GM12864 (cell line): ENCODE data around the gene STPG3.
A peak's percentile ranks its signal among the peaks of the same experiment; 100 is the strongest.
"Not testable (repeated sequence)": the region's sequence is repeated elsewhere in the genome, so short reads cannot be mapped to it uniquely, and the experiment has no call there.

Experiments
- DNase-seq: peaks from one replicate; pipeline ENCODE4 v3.0.0-alpha.2; 2011; ENCODE audit warnings: low read depth
- H3K4me3 ChIP-seq: 2 replicates; pipeline ENCODE4 v1.5.1; 2011; ENCODE audit warnings: mild to moderate bottlenecking, low read depth, low read length, control low read depth
- TF ChIP-seq, protein P1 (sequence below): IDR thresholded peaks from 2 replicates; pipeline ENCODE4 v1.5.1; 2011; ENCODE audit warnings: low read depth, mild to moderate bottlenecking, moderate library complexity, low read length, control low read depth, inconsistent platforms; ENCODE audit errors: missing control alignments

STPG3 gene

DNA sequence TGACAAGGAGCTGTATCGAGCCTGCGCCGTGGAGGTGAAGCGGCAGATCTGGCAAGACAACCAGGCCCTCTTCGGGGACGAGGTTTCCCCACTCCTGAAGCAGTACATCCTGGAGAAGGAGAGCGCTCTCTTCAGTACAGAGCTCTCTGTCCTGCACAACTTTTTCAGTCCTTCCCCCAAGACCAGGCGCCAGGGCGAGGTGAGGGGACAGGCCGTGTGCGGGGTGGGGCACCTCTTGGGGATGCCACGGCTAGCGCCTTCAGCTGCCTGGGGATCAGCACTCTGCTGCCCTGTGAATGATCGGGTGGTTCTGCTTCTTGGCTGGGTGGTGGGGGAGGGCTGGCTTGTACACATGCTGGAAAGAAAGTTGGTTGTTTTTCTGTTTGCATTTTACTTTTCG, 5.8 kb downstream of the STPG3 start:
- no peak overlapping the region for H3K4me3 ChIP-seq
- DNase-seq: no peak

DNA sequence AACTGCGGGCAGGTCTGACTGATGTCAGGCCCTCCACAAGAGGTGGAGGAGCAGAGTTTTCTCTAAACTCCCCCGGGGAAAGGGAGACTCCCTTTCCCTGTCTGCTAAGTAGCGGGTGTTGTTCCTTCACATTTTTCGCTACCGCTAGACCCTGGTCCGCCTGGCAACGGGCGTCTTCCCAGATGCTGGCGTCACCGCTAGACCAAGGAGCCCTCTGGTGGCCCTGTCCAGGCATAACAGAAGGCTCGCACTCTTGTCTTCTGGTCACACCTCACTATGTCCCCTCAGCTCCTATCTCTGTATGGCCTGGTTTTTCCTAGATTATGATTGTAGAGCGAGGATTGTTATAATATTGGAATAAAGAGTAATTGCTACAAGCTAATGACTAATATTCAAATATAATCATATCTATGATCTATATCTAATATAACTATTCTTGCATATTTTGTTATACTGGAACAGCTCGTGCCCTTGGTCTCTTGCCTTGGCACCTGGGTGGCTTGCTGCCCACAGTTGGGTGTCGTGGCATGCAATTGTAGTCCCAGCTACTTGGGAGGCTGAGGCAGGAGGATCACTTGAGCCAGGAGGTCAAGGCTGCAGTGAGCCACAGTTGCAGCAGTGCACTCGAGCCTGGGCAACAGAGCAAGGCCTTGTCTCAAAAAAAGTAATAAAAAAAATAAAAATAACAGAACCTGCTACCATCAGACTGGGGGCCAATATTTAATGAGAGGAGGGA, 11.3 kb downstream of the STPG3 start:
- H3K4me3 ChIP-seq, DNase-seq: not testable (repeated sequence)
- TF ChIP-seq, protein P1, sequence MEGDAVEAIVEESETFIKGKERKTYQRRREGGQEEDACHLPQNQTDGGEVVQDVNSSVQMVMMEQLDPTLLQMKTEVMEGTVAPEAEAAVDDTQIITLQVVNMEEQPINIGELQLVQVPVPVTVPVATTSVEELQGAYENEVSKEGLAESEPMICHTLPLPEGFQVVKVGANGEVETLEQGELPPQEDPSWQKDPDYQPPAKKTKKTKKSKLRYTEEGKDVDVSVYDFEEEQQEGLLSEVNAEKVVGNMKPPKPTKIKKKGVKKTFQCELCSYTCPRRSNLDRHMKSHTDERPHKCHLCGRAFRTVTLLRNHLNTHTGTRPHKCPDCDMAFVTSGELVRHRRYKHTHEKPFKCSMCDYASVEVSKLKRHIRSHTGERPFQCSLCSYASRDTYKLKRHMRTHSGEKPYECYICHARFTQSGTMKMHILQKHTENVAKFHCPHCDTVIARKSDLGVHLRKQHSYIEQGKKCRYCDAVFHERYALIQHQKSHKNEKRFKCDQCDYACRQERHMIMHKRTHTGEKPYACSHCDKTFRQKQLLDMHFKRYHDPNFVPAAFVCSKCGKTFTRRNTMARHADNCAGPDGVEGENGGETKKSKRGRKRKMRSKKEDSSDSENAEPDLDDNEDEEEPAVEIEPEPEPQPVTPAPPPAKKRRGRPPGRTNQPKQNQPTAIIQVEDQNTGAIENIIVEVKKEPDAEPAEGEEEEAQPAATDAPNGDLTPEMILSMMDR: peak; percentile 24

More for the DNA sequence above, 5.8 kb downstream of the STPG3 start:
- TF ChIP-seq, protein P1: no peak

DNA sequence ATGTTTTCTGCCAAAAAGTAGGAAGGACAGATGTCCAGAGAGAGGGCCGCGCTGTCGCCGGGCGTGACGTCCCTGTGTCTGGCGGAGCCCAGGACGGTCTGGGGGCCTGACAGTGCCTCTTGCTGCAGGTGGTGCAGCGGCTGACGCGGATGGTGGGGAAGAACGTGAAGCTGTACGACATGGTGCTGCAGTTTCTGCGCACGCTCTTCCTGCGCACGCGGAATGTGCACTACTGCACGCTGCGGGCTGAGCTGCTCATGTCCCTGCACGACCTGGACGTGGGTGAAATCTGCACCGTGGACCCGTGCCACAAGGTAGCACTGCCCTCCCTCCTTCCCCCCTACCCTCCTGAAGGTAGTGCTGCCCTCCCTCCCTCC, 11.8 kb downstream of the STPG3 start:
- TF ChIP-seq, protein P1: no peak
- DNase-seq: no peak
- H3K4me3 ChIP-seq: no peak overlapping the region

DNA sequence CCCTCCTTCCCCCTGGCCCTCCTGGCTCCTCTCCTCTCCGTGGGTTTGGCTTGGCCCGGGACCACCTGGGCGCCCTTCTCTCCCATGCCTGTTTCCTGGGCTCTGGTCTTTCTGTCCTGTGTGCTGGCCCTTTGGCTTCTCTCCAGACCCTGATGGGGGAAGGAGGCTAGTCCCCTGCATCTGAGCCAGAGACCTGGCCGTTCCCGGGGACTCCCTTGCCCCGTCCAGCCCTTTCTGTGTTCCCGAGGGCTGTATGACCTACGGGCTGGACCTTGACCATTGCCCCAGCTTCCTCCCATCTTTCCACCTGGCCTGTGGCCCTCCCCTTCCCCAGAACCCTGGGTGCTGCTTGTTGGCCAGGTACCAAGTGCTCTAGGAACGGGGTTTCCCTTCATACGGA, 12.4 kb downstream of the STPG3 start:
- H3K4me3 ChIP-seq: no peak overlapping the region
- TF ChIP-seq, protein P1: no peak
- no peak for DNase-seq

DNA sequence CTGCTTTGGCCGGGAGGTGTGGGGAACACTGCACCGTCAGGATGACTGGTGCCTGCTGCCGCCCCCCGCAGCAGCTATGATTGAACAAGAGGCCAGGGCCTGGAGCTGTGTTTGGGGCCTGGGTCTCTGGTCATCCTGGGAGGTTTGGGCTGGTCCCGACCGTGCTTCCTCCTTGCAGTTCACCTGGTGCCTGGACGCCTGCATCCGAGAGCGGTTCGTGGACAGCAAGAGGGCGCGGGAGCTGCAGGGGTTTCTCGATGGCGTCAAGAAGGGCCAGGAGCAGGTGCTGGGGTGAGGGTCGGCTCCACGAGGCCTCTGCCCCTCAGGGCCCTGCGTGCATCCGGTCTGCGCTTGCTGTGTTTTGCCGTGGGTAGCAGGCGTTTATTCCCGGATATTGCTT, 13.0 kb downstream of the STPG3 start:
- no peak overlapping the region for H3K4me3 ChIP-seq
- TF ChIP-seq, protein P1: no peak
- no peak for DNase-seq

DNA sequence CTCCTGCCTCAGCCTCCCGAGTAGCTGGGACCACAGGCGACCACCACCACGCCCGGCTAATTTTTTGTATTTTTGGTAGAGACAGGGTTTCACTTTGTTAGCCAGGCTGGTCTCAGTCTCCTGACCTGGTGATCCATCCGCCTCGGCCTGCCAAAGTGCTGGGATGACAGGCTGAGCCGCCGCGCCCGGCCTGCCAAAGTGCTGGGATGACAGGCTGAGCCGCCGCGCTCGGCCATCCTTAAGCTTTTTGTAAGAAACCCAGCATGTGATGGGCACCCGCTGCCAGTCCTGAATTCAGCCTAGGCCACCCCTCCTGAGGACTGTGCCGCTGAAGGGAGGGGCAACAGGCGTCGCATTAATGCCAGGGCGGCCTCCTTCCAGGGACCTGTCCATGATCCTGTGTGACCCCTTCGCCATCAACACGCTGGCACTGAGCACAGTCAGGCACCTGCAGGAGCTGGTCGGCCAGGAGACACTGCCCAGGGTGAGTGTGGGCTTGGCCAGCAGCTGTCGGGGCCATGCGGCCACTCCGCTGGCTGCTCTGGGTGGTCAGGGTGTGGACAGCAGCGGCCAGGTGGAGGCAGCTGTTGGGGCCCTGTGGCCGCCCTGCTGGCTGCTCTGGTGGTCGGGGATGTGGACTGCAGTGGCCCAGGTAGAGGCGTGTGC, 14.5 kb downstream of the STPG3 start:
- H3K4me3 ChIP-seq: no peak overlapping the region
- DNase-seq: no peak
- TF ChIP-seq, protein P1: no peak

DNA sequence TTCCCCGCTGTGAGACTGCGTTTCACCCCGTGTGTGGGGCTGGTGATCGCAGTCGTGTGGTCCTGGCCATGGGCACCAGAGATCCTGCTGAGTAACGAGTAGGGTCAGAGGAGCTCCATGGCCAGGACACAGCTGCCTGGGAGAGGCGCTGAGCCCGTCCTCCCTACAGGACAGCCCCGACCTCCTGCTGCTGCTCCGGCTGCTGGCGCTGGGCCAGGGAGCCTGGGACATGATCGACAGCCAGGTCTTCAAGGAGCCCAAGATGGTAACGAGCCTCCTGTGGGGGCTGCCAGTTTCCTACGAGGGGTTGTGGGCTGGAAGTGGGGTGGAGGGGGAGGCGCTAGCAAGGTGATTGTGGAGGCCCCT, 15.1 kb downstream of the STPG3 start:
- no peak overlapping the region for H3K4me3 ChIP-seq
- TF ChIP-seq, protein P1: no peak
- no peak for DNase-seq
